Forelimb muscle (tissue), 1 donor: ENCODE measurements around the gene ERN1. TPM values are rescaled to one million over a fixed set of nuclear protein-coding genes. Genes with fewer than 3 reads are reported as not detected.

Experiments
- polyA plus RNA-seq: library from polyadenylated mRNA; unstranded; fragments of 120-200 nt; gene quantifications from one replicate; pipeline ENCODE4 v1.2.1, GENCODE V29; 2013; ENCODE audit not compliant: insufficient read length

The ERN1 gene
- polyA plus RNA-seq, 1 donor = 5.6 TPM

Other genes starting within 250 kb of the ERN1 start
- gene GH2, start 248.2 kb downstream of the ERN1 start, polyA plus RNA-seq = not detected
- gene CSH1, start 233.6 kb downstream of the ERN1 start, polyA plus RNA-seq = 2.7 TPM
- gene CSHL1, start 218.9 kb downstream of the ERN1 start, polyA plus RNA-seq = not detected
- gene GH1, start 211.3 kb downstream of the ERN1 start, polyA plus RNA-seq = not detected
- gene CD79B, start 197.8 kb downstream of the ERN1 start, polyA plus RNA-seq = 2.3 TPM
- 50.1 TPM for gene SCN4A, start 157.2 kb downstream of the ERN1 start, polyA plus RNA-seq
- 2.3 TPM for gene PRR29, start 131.8 kb downstream of the ERN1 start, polyA plus RNA-seq
- gene ICAM2, start 109.5 kb downstream of the ERN1 start, polyA plus RNA-seq = 25.4 TPM
- gene TEX2, start 133.1 kb upstream of the ERN1 start, polyA plus RNA-seq = 22.2 TPM